GM12892 (cell line): ENCODE measurements around the gene WDTC1.

Experiments
- POLR2A ChIP-seq: IDR thresholded peaks from 2 replicates; pipeline ENCODE4 v1.6.1; 2011; ENCODE audit warnings: low read depth, low read length, control low read depth
- POLR2AphosphoS5 ChIP-seq: IDR thresholded peaks from 2 replicates; pipeline ENCODE4 v1.6.1; 2011; ENCODE audit warnings: low read depth, low read length, control low read depth
- TAF1 ChIP-seq: IDR thresholded peaks from 2 replicates; pipeline ENCODE4 v1.6.1; 2011; ENCODE audit warnings: low read depth, mild to moderate bottlenecking, control low read depth, low read length, borderline replicate concordance

- TF ChIP-seq POLR2AphosphoS5 (no peak), TAF1 (no peak), POLR2A (no peak)
Measured at GRCh38 chr1:27341525-27342252, 107.3 kb downstream of the WDTC1 start, which contains the start of gene SYTL1.
